LNCaP clone FGC (cell line): ENCODE results near the gene CYSLTR1.
"Not testable (repeated sequence)": the region's sequence is repeated elsewhere in the genome, so short reads cannot be mapped to it uniquely, and the experiment has no call there.

Source experiments
- DNase-seq: peaks from one replicate; pipeline ENCODE4 v3.0.0-alpha.2; 2011; ENCODE audit warnings: low read depth
- H3K4me3 ChIP-seq: 2 replicates; pipeline ENCODE4 v1.5.1; 2011; ENCODE audit warnings: mild to moderate bottlenecking, low read depth, low read length, control low read depth
- TF ChIP-seq, protein P1 (sequence below): IDR thresholded peaks from 2 replicates; pipeline ENCODE4 v1.5.1; 2012; ENCODE audit warnings: mild to moderate bottlenecking; ENCODE audit not compliant: control insufficient read depth, insufficient read depth; ENCODE audit errors: extremely low read depth

CYSLTR1 gene

DNA sequence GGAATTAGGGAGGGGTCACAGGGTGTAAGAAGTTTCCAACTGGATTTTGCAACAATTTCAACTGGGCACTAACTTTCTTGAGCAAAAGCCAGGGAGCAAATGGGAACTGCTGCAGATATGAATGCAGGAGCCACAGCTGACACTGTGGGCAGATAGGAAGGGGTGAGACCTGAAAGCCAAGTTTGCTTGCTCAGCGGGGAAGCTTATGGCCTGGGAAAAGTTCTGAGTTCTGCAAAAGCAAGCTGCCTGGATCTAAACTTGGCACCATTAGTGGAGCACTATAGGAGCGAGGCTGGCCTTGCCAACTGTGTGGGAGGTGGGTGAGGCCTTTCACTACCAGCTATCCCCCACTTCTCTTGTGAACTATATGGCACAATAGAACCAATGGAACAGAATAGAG lies 11.1 kb downstream of the CYSLTR1 start:
- TF ChIP-seq, protein P1, sequence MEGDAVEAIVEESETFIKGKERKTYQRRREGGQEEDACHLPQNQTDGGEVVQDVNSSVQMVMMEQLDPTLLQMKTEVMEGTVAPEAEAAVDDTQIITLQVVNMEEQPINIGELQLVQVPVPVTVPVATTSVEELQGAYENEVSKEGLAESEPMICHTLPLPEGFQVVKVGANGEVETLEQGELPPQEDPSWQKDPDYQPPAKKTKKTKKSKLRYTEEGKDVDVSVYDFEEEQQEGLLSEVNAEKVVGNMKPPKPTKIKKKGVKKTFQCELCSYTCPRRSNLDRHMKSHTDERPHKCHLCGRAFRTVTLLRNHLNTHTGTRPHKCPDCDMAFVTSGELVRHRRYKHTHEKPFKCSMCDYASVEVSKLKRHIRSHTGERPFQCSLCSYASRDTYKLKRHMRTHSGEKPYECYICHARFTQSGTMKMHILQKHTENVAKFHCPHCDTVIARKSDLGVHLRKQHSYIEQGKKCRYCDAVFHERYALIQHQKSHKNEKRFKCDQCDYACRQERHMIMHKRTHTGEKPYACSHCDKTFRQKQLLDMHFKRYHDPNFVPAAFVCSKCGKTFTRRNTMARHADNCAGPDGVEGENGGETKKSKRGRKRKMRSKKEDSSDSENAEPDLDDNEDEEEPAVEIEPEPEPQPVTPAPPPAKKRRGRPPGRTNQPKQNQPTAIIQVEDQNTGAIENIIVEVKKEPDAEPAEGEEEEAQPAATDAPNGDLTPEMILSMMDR: no peak
- DNase-seq: no peak
- no peak overlapping the region for H3K4me3 ChIP-seq

DNA sequence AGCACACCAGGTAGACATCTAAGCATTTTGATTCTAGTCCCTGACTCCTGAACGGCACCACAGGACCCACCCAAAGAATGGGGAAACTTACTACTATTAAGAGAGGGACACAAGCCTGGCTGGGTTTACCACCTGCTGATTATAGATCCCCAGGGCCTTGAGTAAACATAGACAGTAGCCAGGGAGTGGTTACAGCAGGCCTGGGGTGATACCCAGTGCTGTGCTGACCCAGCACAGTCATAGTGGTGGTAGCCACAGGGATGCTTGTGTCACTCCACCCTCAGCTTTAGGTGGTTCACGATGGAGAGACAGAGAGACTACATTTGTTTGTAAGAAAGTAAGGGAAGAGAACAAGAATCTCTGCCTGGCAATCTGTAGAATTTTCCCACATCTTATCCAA lies 11.7 kb downstream of the CYSLTR1 start:
- no peak overlapping the region for H3K4me3 ChIP-seq
- TF ChIP-seq, protein P1: no peak
- DNase-seq: no peak

DNA sequence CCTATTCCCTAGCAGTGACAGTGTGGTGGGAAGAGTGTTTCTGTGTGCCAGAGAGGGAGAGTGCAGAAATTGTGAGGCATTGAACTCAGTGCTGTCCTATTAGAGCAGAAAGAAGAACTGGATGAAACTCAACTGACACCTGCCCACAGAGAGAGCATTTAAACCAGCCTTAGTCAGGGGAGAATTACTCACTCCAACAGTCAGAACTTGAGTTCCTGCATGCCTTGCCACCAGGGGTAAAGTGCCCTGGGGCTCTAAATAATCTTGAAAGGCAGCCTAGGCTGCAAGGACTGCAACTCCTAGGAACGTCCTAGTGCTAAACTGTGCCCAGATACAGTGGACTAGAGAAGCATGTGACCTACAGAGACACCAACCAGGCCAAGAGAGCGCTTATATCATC lies 12.8 kb downstream of the CYSLTR1 start:
- no peak for DNase-seq
- TF ChIP-seq, protein P1: no peak
- no peak overlapping the region for H3K4me3 ChIP-seq

DNA sequence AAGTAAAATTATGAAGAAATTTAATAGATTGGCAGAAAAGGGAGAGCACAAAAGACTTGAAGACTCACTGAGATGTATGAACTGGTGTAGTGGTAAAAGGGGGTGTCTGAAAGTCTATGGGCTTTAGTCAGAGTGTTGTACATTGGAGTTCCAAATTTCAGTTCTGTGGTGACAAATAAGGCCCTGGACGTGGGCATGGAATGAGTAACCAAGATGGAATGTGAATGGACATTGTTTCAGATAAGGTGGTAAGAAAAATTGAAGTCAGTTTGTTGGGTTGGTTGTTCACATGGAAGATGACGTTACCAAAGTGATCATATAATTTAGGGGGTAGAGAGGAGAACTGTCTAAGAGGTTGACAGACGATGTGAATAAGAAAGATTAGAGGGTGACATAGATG lies 13.9 kb downstream of the CYSLTR1 start:
- TF ChIP-seq, protein P1: no peak
- no peak overlapping the region for H3K4me3 ChIP-seq
- no peak for DNase-seq

DNA sequence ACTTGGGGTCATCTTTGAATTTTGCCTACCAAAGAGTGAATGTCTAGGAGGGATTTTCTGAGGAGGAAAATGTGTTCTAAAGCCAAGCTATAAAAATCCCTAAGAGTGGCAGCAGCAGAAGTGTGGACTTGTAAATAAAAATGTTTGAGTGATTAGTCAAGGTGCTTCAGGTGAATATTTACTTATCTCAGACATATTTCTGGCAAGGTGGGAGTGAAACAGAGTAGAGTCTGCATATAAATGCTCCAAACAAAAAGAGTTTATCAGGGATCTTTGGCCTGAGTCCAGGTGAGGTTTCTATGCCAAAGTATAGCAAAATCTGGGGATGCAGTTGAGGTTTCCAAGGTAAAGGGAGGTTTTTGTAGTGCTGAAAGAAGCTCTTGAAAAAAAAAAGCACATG lies 19.7 kb downstream of the CYSLTR1 start:
- H3K4me3 ChIP-seq: no peak overlapping the region
- TF ChIP-seq, protein P1: no peak
- DNase-seq: no peak

DNA sequence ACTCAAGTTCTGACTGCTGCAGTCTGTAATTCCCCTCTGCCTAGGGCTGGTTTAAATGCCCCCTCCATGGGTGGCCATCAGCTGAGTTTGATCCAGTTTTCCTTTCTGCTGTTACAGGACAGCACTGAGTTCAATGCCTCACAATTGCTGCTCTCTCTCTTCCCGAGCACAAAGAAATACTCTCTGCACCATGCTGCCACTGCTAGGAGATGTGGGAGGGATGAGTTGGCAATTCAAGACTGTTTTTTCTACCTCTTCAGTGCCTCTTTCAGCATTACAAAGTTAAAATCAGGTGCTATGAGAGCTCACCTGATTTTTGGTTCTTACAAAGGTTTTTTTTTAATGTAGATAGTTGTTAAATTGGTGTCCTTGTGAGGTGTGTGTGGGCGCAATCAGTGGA lies 24.3 kb downstream of the CYSLTR1 start:
- H3K4me3 ChIP-seq: no peak overlapping the region
- TF ChIP-seq, protein P1: no peak
- no peak for DNase-seq

DNA sequence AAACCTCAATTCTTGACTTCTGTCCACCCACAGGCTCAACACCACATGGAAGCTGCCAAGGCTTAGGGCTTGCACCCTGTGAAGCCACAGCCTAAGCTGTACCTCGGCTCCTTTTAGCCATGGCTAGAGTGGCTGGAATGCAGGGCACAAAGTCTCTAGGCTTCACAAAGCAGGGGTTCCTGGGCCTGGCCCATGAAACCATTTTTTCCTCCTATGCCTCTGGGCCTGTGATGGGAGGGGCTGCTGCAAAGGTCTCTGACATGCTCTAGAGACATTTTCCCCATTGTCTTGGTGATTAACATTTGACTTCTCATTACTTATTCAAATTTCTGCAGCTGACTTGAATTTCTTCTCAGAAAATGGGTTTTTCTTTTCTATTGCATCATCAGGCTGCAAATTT lies 26.5 kb downstream of the CYSLTR1 start:
- not testable (repeated sequence) for DNase-seq, H3K4me3 ChIP-seq

DNA sequence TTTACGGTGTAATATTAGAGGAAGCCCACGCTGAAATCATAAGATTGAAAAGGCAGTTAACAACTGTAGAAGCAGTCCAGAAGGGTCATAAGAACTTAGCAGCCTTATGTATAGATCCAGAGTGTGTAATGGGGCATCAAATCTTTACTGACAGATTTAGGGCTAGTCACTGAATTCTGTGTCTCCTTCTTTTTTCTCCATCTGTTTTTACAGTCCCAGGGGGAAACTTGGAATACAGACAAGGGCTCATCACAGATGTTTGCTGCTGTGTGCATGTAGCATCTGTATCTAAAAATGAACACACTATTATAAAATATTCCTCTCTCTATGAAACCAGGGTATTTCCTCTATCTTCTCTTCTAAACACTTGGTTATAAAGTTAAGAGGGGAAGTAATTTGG lies 43.9 kb downstream of the CYSLTR1 start:
- no peak for DNase-seq
- H3K4me3 ChIP-seq: no peak overlapping the region
- TF ChIP-seq, protein P1: no peak
